HG02840 (cell line): Measurements from ENCODE around the gene KCNN4.

Source experiments
- ATAC-seq: cut with Tn5 transposase; IDR thresholded peaks from one replicate; pipeline ENCODE4 v1.9.1; 2021; ENCODE audit warnings: mild to moderate bottlenecking, moderate library complexity, moderate number of reproducible peaks; ENCODE audit not compliant: unreplicated experiment, low FRiP score

Gene KCNN4

DNA sequence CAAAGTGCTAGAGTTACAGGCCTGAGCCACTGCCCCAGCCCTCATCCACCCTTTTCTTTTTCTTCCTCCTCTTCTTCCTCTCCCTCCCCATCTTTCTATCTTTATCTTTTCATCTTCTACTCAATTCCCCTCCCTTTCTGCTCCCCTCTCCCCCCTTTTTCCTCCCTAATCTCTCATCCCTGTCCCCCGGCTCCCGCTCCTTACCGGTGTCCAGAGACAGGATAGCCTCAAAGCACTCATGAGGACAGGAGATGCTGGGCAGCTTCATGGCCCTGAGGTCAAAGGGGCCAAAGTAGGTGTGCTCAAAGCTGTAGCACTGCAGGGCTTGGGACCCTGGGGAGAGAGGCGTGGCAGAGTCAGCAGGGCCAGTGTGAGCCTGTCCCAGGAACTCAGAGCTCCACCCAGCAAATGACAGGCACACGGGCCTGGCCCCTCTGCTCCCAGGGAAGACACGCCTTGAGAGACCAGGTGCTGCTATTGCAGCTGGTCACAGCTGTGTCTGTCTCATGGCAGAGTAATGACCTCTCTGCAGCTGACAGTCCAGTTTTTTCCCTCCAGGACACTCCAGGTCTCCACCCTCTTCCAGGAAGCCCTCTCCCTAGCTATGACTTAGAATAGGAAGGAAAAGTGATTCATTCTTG lies 18.8 kb upstream of the KCNN4 start:
- no peak for ATAC-seq

DNA sequence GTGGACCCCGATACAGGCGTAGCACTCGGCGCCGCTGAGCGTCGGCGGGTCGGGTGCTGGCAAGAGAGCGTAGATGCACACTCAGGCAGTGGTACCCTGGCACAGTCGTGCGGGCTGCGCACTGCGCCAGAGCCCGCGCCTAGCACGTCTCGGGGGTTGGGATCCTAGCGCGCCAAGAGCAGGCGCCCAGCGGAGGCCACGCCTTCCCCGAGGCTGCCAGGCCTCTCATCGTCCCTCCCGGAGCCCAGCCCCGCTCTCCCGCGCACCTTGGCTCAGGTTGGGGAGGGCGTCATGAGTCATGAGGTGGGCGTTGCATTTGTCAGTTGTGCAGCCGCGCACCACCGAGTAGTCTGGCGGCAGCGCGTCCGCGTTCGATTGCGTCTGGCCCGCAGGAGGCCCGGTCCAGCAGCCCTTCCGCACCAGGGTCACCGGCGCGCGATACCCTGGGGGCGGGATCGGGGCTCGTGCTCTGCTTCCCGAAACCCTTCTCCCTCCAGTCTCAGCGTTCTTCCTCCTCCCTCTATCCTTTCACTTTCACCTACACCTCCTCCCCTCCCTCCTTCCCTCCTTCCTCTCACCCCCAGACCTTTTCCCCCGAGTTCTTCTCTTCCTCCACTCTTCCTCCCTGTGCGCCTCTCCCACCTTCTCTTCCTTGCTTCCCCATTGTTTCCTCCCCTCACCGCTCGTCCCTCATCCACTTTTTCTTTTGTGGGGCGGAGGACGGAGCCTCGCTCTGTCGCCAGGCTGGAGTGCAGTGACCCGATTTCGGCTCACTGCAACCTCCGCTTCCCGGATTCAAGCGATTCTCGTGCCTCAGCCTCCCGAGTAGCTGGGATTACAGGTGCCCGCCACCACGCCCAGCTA lies 18.0 kb upstream of the KCNN4 start:
- no peak for ATAC-seq

DNA sequence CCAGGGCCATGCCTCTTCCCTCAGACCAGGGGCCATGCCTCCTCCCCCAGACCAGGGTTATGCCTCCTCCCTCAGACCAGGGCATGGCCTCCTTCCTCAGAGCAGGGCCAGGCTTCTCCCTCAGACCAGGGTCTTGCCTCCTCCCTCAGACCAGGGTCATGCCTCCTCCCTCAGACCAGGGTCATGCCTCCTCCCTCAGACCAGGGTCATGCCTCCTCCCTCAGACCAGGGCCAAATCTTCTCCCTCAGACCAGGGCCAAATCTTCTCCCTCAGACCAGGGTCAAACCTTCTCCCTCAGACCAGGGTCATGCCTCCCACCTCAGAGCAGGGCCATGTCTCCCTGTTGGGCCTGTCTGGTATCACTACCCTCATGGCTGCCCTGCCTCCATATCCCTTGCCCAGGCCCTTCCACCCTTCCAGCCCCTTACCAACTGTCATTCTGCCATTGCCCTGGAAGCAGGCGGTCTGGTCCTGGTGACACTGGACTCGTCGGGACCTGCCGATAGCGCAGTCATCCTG lies 17.3 kb upstream of the KCNN4 start:
- no peak for ATAC-seq

DNA sequence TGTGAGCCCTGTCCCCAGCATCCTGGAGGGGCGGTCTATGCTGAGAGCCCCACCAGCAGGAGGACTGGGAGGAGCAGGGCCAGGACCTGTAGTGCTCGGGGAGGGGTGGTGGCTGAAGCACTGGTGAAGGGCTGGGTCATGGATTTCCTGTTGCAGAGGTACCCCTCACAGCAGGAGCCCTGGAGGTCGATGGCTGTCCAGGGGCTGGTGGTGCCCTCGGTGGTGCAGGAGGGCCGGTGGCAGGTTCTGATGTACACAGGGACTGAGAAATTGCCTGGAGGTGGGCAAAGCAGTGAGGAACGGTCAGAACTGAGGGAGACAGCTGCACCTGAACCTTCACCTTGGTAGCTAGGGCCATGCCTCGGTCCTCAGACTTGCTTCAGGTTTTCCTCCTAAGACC lies 16.8 kb upstream of the KCNN4 start:
- ATAC-seq, result no peak

DNA sequence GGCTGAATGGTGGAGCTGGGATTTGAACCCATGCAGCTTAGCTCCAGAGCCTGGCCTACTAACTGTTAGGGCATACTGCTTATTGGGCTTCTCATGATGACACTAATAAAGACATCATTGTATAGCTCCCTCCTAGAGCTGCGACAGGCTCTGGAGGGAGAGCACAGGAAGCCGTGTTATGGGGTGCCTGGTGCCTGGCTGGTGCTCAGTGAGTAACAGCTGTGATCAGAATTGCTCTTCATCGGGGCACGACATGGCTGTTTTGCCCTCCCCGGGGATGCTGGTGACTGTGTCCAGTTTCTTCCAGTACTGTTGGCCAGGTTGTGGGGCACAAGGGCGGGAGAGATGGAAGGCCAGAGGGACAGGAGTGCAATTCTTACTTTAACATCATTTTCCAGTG lies 16.3 kb upstream of the KCNN4 start:
- ATAC-seq, result no peak

DNA sequence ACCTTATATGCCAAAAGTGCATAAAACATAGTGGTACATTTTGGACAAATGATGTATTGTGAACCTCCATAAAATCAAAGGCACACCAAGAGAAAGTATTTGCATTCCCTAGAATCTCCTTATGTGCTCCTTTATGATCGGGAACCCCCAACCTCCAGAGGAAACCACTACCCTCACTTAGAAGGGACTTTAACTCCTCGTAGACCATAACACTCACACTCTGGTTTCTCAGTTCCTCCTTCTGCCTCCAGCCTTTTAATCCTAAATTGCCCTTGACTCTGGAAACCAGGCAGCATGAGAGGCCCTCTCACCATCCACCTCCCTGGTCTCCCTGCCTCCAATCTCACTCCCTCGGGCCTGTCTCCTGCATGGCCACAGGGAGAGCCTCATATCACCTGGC lies 9.8 kb upstream of the KCNN4 start:
- no peak for ATAC-seq

DNA sequence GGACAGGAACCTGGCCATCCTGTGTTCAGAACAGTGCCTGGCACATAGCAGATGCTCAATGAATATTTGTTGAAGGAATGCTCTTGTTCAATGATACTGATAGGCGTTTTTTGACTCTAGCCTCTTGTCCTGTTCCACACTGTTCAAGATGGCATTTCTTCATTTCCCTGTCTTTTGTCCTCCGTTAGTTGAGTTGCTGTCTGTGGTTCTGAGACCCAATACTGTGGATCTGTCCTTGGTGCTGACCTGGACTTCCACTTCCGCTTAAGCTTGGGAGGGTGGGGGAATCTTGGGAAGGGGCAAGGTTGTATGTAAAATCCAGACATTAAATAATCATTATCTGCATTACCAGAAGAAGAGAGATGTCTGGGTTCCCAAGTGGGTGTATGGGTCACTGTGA lies 8.3 kb upstream of the KCNN4 start:
- no peak for ATAC-seq

DNA sequence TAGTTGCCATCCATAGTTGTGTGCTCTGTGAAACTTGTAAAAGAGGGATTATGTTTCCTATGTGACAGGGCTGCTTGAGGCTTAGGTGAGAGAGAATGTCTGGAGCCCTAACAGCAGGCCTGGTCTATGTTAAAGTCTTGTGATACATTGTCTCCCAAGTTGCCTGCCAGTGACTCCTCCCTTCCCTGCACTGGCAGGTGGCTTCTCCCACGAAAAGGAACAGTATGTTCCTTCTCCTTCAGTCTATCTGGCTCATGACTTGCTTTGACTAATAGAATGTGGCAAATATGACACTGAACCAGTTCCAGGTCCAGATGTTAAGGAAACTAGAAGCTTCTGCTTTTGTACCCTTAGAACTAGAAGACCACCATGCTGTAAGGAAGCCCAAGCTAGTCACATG lies 5.9 kb upstream of the KCNN4 start:
- ATAC-seq, result no peak

DNA sequence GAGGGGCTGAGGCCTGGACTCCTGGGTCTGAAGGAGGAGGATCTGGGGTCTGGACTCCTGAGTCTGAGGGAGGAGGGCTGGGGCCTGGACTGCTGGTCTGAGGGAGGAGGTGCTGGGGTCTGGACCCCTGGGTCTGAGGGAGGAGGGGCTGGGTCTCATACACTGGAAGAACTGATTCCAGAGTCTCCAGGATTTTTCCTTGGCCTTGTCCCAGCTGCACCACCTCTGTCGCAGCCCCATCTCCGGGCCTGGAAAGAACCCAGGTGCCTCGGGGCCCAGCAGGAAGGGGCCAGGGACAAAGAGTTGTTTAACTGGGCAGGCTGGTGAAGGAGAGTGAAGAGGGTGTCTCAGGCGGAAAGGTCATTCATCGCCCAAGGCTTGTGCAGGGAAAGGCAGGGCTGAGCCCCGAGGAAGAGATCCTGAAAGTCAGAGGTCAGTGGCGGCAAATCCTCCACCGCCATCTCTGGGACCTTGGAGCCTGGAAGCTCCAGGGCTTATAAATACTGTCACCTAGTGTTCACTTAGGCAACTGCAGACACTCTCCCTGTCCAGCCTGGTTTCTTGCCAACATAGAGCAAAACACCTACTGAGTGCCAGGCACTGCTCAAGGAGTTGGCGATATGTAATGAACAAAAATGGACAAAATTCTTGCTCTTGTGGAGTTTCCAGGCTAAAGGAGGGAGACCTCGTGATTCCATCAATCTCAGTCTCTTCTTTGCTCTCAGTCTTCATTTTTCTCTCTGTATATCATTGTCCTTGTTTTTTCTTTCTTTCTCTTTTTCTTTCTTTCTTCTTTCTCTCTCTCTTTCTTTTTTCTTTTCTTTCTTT lies 4.4 kb upstream of the KCNN4 start:
- ATAC-seq, result no peak

DNA sequence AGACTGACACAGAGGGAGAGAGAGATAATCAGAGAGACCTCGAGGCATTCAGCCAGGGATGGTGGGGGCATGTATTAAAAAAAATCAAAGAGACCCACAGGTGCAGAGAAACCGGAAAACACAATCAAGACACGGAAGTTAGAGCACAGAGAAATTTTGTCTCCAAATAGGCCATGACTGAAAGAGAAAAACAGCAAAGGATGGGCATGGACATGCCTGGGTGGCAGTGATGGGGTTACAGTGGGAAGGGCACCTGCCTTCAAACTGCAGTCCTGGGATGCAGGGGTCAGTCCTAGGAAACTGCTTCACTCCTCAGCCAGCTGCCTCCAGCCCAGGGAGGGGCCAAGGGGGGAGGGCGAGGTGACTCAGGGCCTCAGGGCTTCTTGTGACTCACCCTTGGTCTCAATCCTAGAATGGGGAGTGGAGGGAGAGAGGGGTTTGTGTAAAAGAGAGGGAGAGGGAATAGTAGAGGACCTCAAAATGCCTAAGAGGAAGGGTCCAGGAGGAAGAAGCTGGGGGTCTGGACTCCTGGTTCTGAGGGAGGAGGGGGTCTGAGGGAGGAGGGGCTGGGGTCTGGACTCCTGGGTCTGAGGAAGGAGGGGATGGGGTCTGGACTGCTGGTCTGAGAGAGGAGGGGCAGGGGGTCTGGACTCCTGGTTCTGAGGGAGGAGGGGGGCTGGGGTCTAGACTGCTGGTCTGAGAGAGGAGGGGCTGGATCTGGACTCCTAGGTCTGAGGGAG lies 3.6 kb upstream of the KCNN4 start:
- ATAC-seq, result no peak

DNA sequence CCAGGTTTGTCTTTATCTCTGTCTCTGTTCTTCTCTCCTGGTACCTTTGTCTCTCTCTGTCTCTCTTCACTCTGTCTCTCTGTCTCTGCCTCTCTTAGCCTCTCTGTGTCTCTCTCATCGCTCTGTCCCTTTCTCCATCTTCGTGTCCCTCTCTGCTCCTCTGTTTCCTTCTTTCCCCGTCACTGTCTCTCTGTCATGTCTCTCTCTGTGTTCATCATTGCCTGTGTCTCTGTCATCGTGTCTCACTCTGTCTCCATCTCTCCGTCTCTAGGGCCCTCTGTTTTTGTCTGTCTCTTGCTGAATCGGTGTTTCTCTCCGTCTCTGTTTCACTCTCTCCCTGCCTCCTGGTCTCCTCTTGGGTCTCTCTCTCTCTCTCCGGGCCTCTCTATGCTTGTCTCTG lies 2.9 kb upstream of the KCNN4 start:
- no peak for ATAC-seq

DNA sequence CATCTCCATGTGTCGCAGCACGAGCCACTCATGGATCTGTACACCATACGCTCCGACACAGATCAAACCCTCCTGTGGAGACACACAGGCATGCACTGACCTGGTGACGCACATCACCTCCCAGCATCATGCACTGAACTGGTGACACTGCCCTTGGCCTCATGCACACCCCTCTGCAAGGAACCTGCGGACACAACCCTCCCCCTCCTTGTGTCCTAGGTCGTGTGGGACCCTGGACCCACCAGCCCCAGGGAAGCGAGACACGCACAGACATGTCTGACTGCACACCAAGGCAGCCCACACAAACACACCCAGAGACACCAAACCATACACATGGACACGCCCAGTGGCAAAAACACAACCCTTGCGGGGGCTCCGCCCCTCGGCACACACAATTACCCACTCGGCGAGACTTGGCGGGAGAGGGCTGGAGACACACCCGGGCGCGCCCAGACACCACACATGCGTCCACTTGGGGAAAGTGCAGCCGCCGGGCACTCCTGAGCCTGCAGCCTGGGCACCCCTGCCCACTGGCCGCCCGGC lies 2.0 kb upstream of the KCNN4 start:
- no peak for ATAC-seq

DNA sequence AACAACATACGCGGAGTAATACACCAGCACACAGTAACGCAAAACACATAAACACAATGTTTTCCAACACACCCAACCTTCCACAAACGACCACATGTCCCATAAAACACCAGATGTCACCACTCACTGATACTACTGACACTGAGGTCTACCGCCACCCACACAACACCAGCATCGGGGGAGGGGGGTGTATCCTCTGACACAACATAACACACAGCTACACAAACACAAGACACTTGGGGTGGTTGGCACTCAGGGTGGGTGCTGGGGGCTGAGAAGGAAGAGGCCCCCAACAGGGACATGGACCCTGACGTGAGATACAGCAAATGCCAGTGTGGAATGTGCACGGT lies 1.5 kb upstream of the KCNN4 start:
- ATAC-seq, result no peak

DNA sequence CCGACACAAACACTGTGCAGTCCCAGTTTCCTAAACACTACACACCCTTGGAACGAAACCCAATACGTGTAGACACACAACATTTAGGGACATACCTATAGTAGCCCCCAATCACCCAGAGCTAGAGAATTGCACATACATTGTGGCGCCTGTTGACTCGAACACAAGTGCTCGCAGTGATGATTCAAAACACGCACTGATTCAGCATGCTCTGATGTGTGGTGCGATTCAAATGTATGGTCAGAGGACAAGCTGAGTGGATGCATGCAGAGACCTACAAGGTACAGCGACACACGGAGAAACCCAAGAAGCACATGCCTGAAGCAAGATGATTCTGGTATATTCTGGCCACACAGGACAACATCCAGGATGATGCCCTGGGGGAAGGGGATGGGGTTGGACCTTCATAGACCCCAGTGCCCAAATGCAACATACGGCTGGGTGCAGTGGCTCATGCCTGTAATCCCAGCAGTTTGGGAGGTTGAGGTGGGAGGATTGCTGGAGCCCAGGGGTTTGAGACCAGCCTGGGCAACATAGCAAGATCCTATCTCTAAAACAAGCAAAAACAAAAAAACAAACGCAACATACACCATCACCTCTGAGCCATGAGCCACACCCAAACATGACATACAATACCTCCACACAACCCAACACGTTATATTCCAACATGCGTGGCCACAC lies 997 bp upstream of the KCNN4 start:
- ATAC-seq, result no peak

DNA sequence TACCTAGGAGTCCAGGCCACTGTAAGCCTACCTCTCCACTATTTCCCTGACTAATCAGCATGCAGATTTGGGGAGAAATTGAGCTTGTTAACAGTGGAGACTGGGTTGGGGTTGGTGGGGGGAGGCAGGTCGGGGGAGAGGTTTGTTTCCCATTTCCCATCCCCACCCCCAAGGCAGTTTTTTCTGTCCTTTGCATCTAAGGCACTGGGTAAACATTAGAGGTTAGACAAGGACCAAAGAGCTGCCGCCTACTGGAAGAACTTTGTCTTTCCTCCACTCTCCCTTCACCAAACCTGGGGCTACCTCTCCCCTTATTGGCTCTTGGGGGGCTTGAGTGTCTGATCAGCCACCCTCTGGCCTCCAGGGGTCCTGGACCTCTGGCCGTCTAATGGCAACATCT lies 953 bp downstream of the KCNN4 start:
- ATAC-seq, result no peak

DNA sequence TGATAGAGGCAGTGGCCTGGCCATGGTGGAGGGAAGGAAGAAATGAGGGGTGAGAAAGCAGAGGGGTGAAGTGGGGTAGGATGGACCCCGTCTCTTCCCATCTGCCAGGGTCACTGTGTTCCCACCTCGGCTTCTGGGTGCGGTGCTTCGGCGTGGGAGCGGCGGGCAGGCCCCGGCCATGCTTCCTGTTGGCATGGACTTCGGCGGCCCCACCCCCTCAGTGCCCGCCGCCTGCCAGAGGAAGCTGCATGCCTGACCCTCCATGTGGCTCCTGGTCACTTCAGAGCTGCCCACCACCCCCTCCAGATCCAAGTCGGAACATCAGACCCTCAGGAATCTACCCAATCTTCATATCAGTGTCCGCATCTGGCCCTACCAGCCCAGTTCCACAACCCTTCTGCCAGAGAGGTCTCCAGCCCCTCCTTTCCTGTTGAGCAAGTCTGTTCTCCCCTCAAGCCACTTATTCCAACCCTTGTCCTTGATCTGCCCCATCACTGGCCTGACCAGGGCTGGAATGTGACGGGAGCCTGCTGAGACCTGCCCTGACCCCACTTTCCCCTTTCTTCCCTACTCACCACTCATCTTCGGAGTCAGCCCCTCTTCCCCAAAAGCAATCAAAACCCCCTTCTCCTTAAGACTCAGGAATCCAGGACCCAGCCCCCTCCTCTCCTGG lies 1.5 kb downstream of the KCNN4 start:
- ATAC-seq, result no peak

DNA sequence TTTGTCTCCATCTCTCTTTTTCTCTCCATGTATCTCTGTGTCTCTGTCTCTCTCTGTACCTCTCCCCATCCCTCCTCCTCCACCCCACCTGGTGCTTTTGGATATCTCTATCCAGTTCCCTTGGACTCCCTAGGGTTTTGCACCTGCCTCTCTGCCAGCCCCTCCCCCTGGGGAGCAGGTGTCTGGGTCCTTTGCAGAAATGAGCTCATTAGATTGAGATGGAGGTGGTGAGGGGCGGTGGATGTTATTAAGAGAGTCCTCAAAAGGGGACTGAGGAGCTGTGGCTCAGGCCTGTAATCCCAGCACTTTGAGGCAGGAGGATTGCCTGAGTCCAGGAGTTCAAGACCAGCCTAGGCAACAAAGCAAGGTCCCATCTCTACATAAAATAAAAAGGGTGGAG lies 2.1 kb downstream of the KCNN4 start:
- ATAC-seq, result no peak

DNA sequence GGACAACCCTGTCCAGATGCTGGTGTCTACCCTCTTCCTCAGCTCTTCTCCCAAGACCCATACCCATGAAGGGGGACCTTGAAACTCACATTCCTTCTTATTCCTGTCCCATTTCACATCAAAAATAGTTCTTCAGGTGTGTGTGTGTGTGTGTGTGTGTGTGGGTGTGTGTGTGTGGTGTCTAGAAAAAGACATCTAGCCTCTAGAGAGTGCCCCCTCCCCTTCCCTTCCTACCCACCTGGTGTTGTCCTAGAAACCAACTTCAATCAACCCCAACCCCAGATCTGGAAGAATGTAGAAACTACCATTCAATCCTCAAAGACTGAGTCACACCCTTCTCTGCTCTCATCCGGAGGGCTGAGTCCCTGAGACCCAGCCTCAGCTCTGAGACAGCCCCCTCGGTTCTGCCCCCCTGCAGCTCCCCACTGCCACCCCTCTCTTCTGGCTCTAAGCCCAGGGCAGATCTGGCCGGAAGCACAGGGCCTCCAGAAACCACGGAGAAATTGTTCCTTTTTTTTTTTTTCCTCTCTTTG lies 3.5 kb downstream of the KCNN4 start:
- ATAC-seq, result no peak

DNA sequence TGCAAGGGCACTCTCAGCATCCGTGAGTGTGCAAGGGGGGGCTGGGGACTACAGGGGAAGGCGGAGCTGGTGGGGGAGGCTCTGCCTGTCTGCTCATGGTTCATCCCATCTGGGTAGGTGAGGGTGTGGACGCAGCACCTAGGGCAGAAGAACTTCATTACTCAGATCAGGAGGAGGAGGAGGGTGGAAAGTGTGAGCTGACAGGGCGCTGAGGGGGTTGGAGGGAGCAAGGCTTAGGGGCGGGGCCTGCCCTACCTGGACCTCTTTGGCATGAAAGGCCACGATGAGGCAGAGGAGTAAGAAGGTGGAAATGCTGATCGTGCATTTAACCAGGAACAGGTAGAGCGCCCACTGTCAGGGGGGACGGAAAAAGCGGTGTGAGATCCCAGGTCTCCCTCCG lies 4.5 kb downstream of the KCNN4 start:
- no peak for ATAC-seq
